Skeletal muscle satellite cell (primary cell): ENCODE measurements around the gene FOXN3.

Experiments
- H3K27me3 ChIP-seq: 2 replicates; pipeline ENCODE4 v1.7.0; 2013; ENCODE audit warnings: low read length; ENCODE audit not compliant: control insufficient read depth, insufficient read depth
- H3K36me3 ChIP-seq: 2 replicates; pipeline ENCODE4 v1.7.0; 2013; ENCODE audit warnings: mild to moderate bottlenecking, control low read depth, low read length; ENCODE audit not compliant: insufficient read depth
- H3K4me1 ChIP-seq: 2 replicates; pipeline ENCODE4 v1.7.0; 2013; ENCODE audit warnings: low read length; ENCODE audit not compliant: control insufficient read depth, insufficient read depth
- H3K4me2 ChIP-seq: 2 replicates; pipeline ENCODE4 v1.7.0; 2013; ENCODE audit warnings: mild to moderate bottlenecking, low read length
- H3K4me3 ChIP-seq: 2 replicates; pipeline ENCODE4 v1.7.0; 2013; ENCODE audit warnings: low read length
- H3K9ac ChIP-seq: 2 replicates; pipeline ENCODE4 v1.7.0; 2013; ENCODE audit warnings: mild to moderate bottlenecking, low read depth, low read length, moderate library complexity
- H3K9me3 ChIP-seq: replicated peaks from 2 replicates; pipeline ENCODE4 v1.7.0; 2013; ENCODE audit warnings: mild to moderate bottlenecking, control low read depth, low read length

Gene FOXN3

GRCh38 chr14:89239023-89239422 is 178.0 kb downstream of the FOXN3 start:
- H3K4me2 ChIP-seq: no peak overlapping the region
- H3K27me3 ChIP-seq: no peaks in the 10 kb centered on the region
- peaks cover 5% of the 10 kb centered on the region for H3K4me1 ChIP-seq
- no peak overlapping the region for H3K9ac ChIP-seq
- no peaks in the 10 kb centered on the region for H3K9me3 ChIP-seq
- no peaks in the 10 kb centered on the region for H3K36me3 ChIP-seq
- no peak overlapping the region for H3K4me3 ChIP-seq

DNA sequence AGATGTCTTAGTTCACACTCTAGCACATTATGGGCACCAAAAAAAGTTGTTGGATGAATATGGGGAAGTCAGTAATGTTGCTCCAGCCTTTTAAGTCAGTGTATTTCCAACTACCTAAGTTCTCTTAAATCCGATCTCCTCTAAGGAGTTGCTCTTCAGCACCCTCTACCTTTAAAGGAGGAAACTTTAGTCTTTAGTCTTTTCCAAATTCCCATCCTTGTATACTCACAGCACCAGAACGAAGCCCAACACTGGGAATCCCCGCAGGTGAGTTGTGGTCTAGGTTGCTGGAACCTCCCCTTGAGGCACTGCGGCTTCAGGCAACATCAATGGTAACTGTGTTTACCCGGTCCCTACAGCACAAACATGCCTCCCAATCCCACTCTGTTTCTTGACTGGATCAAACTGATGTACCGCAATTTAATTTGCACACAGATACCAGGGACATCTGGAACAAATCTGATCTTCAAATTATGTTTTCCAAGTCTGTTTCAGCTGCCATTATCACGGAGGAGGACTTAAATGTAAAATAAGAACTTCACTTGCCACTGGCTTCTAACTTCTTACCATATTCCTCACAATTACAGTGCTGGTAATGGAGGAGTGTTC is 179.0 kb downstream of the FOXN3 start:
- Histone ChIP-seq H3K27me3 (no peaks in the 10 kb centered on the region), H3K4me3 (no peak overlapping the region), H3K36me3 (no peaks in the 10 kb centered on the region), H3K9ac (no peak overlapping the region), H3K9me3 (no peaks in the 10 kb centered on the region), H3K4me1 (peaks cover 5% of the 10 kb centered on the region), H3K4me2 (no peak overlapping the region)

- peaks cover 5% of the 10 kb centered on the region for H3K4me1 ChIP-seq
- H3K36me3 ChIP-seq: no peaks in the 10 kb centered on the region
- no peak overlapping the region for H3K4me2 ChIP-seq
Measured at GRCh38 chr14:89236851-89237250, 180.2 kb downstream of the FOXN3 start.

GRCh38 chr14:89233184-89233583 is 183.8 kb downstream of the FOXN3 start:
- Histone ChIP-seq H3K27me3 (no peaks in the 10 kb centered on the region), H3K4me3 (no peak overlapping the region), H3K36me3 (no peaks in the 10 kb centered on the region), H3K4me2 (no peak overlapping the region), H3K9ac (no peak overlapping the region), H3K9me3 (no peaks in the 10 kb centered on the region), H3K4me1 (peaks cover 12% of the 10 kb centered on the region)

More at GRCh38 chr14:89236851-89237250, 180.2 kb downstream of the FOXN3 start:
- Histone ChIP-seq H3K27me3 (no peaks in the 10 kb centered on the region), H3K4me3 (no peak overlapping the region), H3K9ac (no peak overlapping the region), H3K9me3 (no peaks in the 10 kb centered on the region)

- no peak overlapping the region for H3K9ac ChIP-seq
- H3K4me3 ChIP-seq: no peak overlapping the region
- no peaks in the 10 kb centered on the region for H3K9me3 ChIP-seq
- no peaks in the 10 kb centered on the region for H3K36me3 ChIP-seq
- no peaks in the 10 kb centered on the region for H3K27me3 ChIP-seq
- H3K4me2 ChIP-seq: no peak overlapping the region
- H3K4me1 ChIP-seq: peaks cover 15% of the 10 kb centered on the region
Measured at GRCh38 chr14:89232265-89233070, 184.6 kb downstream of the FOXN3 start.

- peaks cover 24% of the 10 kb centered on the region for H3K4me1 ChIP-seq
- no peaks in the 10 kb centered on the region for H3K9me3 ChIP-seq
- H3K9ac ChIP-seq: no peak overlapping the region
- H3K4me2 ChIP-seq: no peak overlapping the region
- H3K4me3 ChIP-seq: no peak overlapping the region
- H3K27me3 ChIP-seq: no peaks in the 10 kb centered on the region
- H3K36me3 ChIP-seq: no peaks in the 10 kb centered on the region
Measured at GRCh38 chr14:89231426-89232113, 185.5 kb downstream of the FOXN3 start.

DNA sequence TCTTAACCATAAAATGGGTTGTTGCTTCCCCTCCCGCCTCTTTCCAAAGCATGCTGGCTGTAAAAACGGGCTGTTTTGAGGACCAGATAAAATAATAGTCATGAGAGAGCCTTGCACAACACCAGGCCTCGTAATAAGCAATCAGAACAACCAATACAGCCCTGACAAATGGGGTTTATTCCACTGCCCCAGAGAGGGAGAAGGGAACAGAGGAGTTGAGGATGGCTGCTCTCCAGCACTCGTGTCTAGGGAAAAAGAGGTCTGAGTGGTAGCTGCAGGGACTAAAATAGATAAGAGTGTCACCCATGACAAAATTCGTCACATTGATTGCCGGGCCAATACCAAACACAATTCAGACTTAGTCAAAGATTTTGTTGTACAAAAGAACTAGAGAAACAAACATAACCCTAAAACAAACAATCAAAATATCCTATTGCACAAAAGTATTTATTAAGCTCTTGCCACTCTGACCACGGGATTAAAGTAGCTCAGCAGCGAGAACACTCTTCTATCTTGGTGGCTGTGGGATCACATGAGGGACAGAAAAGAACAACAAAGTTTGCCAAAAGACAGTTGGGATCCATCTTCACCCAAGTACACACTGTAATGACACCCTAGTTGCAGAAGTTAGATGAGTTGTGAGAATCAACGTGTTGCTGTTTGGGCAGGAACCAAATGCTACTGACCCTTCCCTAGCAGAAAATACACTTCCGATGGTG is 188.0 kb downstream of the FOXN3 start:
- Histone ChIP-seq H3K4me2 (no peak overlapping the region), H3K4me3 (no peak overlapping the region), H3K9ac (no peak overlapping the region), H3K36me3 (no peaks in the 10 kb centered on the region), H3K27me3 (no peaks in the 10 kb centered on the region), H3K9me3 (no peaks in the 10 kb centered on the region), H3K4me1 (peaks cover 28% of the 10 kb centered on the region)

- no peaks in the 10 kb centered on the region for H3K36me3 ChIP-seq
- peaks cover 28% of the 10 kb centered on the region for H3K4me1 ChIP-seq
- H3K4me2 ChIP-seq: no peak overlapping the region
- H3K27me3 ChIP-seq: no peaks in the 10 kb centered on the region
- no peak overlapping the region for H3K9ac ChIP-seq
- H3K4me3 ChIP-seq: no peak overlapping the region
- H3K9me3 ChIP-seq: no peaks in the 10 kb centered on the region
Measured at GRCh38 chr14:89227496-89227836, 189.6 kb downstream of the FOXN3 start.

GRCh38 chr14:89226801-89227495 is 190.1 kb downstream of the FOXN3 start:
- no peaks in the 10 kb centered on the region for H3K36me3 ChIP-seq
- H3K4me1 ChIP-seq: peaks cover 28% of the 10 kb centered on the region
- no peaks in the 10 kb centered on the region for H3K9me3 ChIP-seq
- H3K4me2 ChIP-seq: no peak overlapping the region
- no peak overlapping the region for H3K9ac ChIP-seq
- no peaks in the 10 kb centered on the region for H3K27me3 ChIP-seq
- H3K4me3 ChIP-seq: no peak overlapping the region

GRCh38 chr14:89225607-89226006 is 191.4 kb downstream of the FOXN3 start:
- Histone ChIP-seq H3K27me3 (no peaks in the 10 kb centered on the region), H3K4me3 (no peak overlapping the region), H3K4me2 (no peak overlapping the region), H3K9ac (no peak overlapping the region), H3K4me1 (peaks cover 37% of the 10 kb centered on the region), H3K9me3 (no peaks in the 10 kb centered on the region), H3K36me3 (no peaks in the 10 kb centered on the region)
